Measurements from ENCODE around the gene RNF103. TPM values are rescaled to one million over a fixed set of nuclear protein-coding genes. Genes with fewer than 3 reads are reported as not detected.

RNF103 gene, protein sequence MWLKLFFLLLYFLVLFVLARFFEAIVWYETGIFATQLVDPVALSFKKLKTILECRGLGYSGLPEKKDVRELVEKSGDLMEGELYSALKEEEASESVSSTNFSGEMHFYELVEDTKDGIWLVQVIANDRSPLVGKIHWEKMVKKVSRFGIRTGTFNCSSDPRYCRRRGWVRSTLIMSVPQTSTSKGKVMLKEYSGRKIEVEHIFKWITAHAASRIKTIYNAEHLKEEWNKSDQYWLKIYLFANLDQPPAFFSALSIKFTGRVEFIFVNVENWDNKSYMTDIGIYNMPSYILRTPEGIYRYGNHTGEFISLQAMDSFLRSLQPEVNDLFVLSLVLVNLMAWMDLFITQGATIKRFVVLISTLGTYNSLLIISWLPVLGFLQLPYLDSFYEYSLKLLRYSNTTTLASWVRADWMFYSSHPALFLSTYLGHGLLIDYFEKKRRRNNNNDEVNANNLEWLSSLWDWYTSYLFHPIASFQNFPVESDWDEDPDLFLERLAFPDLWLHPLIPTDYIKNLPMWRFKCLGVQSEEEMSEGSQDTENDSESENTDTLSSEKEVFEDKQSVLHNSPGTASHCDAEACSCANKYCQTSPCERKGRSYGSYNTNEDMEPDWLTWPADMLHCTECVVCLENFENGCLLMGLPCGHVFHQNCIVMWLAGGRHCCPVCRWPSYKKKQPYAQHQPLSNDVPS
- 13.1 and 13.9 TPM in 2 replicates for total RNA-seq

GRCh38 chr2:86623494-86624266 lies at the start of gene RNF103:
RNF103 (minus strand) TSS chr2:86623865; CDS start chr2:86622886, 979 bp downstream.

GRCh38 chr2:86562922-86563649 lies 60.6 kb downstream of the RNF103 start, which contains the start of gene CHMP3:
CHMP3 (minus strand) TSS chr2:86563443; CDS start chr2:86563348, 95 bp downstream.

Other genes starting within 250 kb of the RNF103 start
- gene KDM3A, start 182.5 kb downstream of the RNF103 start, total RNA-seq = 11.2 and 12.1 TPM in 2 replicates
- 57.7 and 61.3 TPM in 2 replicates for gene CHMP3, start 60.4 kb downstream of the RNF103 start, total RNA-seq
- 23.9 and 34.0 TPM in 2 replicates for gene RMND5A, start 96.4 kb upstream of the RNF103 start, total RNA-seq
- gene CD8A, start 167.0 kb upstream of the RNF103 start, total RNA-seq = not detected in 2 replicates
- not detected in 2 replicates for gene CD8B, start 238.0 kb upstream of the RNF103 start, total RNA-seq

Data from mammary microvascular endothelial cell (primary cell).